Endothelial cell of umbilical vein (primary cell): ENCODE measurements around the gene CDK5.

Source experiments
- EZH2 ChIP-seq: IDR thresholded peaks from 2 replicates; pipeline ENCODE4 v1.6.1; 2012; ENCODE audit warnings: borderline replicate concordance, low read depth, mild to moderate bottlenecking, moderate library complexity, low read length, inconsistent platforms; ENCODE audit not compliant: severe bottlenecking
- JUN ChIP-seq: IDR thresholded peaks from 2 replicates; pipeline ENCODE4 v1.6.1; 2011; ENCODE audit warnings: borderline replicate concordance, low read depth; ENCODE audit not compliant: insufficient read length, insufficient read depth
- MYC ChIP-seq: IDR thresholded peaks from one replicate; pipeline ENCODE4 v1.6.1; 2011; ENCODE audit warnings: mild to moderate bottlenecking, low read depth, low read length
- POLR2A ChIP-seq: IDR thresholded peaks from 2 replicates; pipeline ENCODE4 v1.6.1; 2012; ENCODE audit warnings: low read depth, mild to moderate bottlenecking, control low read depth, low read length
- POLR2AphosphoS5 ChIP-seq: IDR thresholded peaks from 2 replicates; pipeline ENCODE4 v1.6.1; 2012; ENCODE audit warnings: low read depth, mild to moderate bottlenecking, control low read depth, low read length, moderate library complexity; ENCODE audit not compliant: insufficient read depth
- TF ChIP-seq, protein P1 (sequence below), 2 donors: IDR thresholded peaks; 1 replicate in 1 of 2; 2 replicates in 1 of 2; pipeline ENCODE4 v1.5.1; 2011; ENCODE audit warnings: low read length in 2 of 2, mild to moderate bottlenecking in 2 of 2, moderate library complexity in 2 of 2, control low read depth in 1 of 2, inconsistent platforms in 1 of 2, low read depth in 1 of 2; ENCODE audit not compliant: insufficient read depth in 1 of 2; ENCODE audit errors: extremely low read depth in 1 of 2

DNA sequence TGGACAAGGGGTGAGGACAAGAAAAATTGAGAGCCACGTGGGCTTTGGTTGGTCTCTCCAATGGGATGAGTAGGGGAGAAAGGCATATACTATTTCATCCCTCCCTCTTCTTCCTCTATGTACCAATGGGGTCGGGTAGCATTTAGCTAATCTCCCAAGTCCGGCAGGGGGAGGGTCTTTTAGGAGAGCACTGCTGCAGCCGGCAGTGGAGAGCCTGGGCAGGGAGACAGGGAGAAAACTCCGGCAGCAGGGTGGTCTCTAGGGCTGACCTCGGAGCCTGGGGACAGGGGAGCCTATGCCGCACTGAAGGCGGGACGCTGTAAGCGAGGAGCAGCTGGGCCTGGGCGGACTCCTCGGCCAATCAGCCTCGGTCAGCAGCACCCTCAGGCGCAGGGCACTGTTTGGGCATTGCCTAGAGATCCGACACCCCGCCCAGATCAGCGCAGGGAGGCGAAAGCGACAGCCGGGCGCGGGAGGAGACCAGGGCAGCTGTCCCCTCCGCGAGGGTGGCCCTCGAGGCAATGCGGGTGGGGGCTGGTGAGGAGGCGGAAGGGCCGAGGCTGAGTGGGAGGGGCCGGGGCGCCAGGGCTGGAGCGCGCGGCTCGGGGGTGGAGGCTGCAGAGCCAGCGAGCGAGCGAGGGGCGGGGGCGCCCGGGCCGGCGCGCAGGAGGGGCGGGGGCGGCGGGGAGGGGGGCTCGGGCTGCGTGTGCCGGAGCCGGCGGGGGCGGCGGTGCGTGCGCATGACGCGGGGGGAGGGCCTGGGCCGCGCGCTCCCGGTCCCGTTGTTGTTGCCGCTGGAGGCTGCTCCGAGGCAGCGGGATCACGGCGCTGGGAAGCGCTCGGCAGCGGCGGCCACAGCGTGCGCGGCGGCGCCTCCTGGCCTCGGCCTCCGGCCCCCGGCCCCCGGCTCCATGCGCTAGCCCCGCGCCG lies 28.3 kb upstream of the CDK5 start, which contains the start of gene AGAP3:
- TF ChIP-seq, protein P1, sequence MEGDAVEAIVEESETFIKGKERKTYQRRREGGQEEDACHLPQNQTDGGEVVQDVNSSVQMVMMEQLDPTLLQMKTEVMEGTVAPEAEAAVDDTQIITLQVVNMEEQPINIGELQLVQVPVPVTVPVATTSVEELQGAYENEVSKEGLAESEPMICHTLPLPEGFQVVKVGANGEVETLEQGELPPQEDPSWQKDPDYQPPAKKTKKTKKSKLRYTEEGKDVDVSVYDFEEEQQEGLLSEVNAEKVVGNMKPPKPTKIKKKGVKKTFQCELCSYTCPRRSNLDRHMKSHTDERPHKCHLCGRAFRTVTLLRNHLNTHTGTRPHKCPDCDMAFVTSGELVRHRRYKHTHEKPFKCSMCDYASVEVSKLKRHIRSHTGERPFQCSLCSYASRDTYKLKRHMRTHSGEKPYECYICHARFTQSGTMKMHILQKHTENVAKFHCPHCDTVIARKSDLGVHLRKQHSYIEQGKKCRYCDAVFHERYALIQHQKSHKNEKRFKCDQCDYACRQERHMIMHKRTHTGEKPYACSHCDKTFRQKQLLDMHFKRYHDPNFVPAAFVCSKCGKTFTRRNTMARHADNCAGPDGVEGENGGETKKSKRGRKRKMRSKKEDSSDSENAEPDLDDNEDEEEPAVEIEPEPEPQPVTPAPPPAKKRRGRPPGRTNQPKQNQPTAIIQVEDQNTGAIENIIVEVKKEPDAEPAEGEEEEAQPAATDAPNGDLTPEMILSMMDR (IDR thresholded peaks at IDR 0.05; ENCODE audit: extremely low read depth in 1 of 2, insufficient read depth in 1 of 2, low read depth in 1 of 2, low read length in 2 of 2): peak in 1 of 2 donors; percentile 1
- TF ChIP-seq EZH2: no peak
- peak; percentile 89 for TF ChIP-seq POLR2A
- TF ChIP-seq JUN: no peak
- TF ChIP-seq MYC: peak; percentile 20
- TF ChIP-seq POLR2AphosphoS5: peak; percentile 91
